GM19328 (cell line): ENCODE results near the gene SBF2.

Source experiments
- ATAC-seq: cut with Tn5 transposase; IDR thresholded peaks from one replicate; pipeline ENCODE4 v1.9.1; 2021; ENCODE audit warnings: mild to moderate bottlenecking, moderate library complexity; ENCODE audit not compliant: unreplicated experiment

Gene SBF2

GRCh38 chr11:10293423-10294289, at the start of gene SBF2:
SBF2 (minus strand) TSS chr11:10294219; CDS start chr11:10294069, 150 bp downstream.
- ATAC-seq = no peak

GRCh38 chr11:10338287-10338686, 44.3 kb upstream of the SBF2 start:
- ATAC-seq = no peak

- ATAC-seq = no peak
Observed at GRCh38 chr11:10333490-10333889, 39.5 kb upstream of the SBF2 start.

- ATAC-seq = no peak
Observed at GRCh38 chr11:10331548-10332289, 37.7 kb upstream of the SBF2 start.

GRCh38 chr11:10329935-10330334, 35.9 kb upstream of the SBF2 start:
- ATAC-seq = no peak

GRCh38 chr11:10329356-10329755, 35.3 kb upstream of the SBF2 start:
- ATAC-seq = no peak

GRCh38 chr11:10328314-10329098, 34.5 kb upstream of the SBF2 start:
- ATAC-seq = no peak

- no peak for ATAC-seq
Observed at GRCh38 chr11:10327254-10327653, 33.2 kb upstream of the SBF2 start.

- ATAC-seq = no peak
Observed at GRCh38 chr11:10326012-10326964, 32.3 kb upstream of the SBF2 start.

- no peak for ATAC-seq
Observed at GRCh38 chr11:10325277-10326011, 31.4 kb upstream of the SBF2 start.

- no peak for ATAC-seq
Observed at GRCh38 chr11:10324474-10324873, 30.5 kb upstream of the SBF2 start.

GRCh38 chr11:10323793-10324170, 29.8 kb upstream of the SBF2 start:
- no peak for ATAC-seq

- no peak for ATAC-seq
Observed at GRCh38 chr11:10322830-10323792, 29.1 kb upstream of the SBF2 start.

GRCh38 chr11:10322401-10322800, 28.4 kb upstream of the SBF2 start:
- no peak for ATAC-seq

- ATAC-seq = no peak
Observed at GRCh38 chr11:10320736-10321465, 26.9 kb upstream of the SBF2 start.

GRCh38 chr11:10319702-10320558, 25.9 kb upstream of the SBF2 start:
- no peak for ATAC-seq

GRCh38 chr11:10318527-10318802, 24.4 kb upstream of the SBF2 start:
- no peak for ATAC-seq
